Gastroesophageal sphincter (tissue), 3 donors: Measurements from ENCODE around the gene CSMD2.

Experiments
- EP300 ChIP-seq: sonication (generic); formaldehyde crosslinking; IDR thresholded peaks from one replicate; pipeline ENCODE4 v1.6.1; 2017; ENCODE audit warnings: antibody characterized with exemption, mild to moderate bottlenecking
- TF ChIP-seq, protein P1 (sequence below), 4 experiments: fragments of 200-600 bp in 2 of 4; fragments of 450-650 bp in 2 of 4; sonication (generic) in 1 of 4; IDR thresholded peaks; one replicate each; pipeline ENCODE4 v1.5.1; 2017 to 2019; ENCODE audit warnings: antibody characterized with exemption in 4 of 4, mild to moderate bottlenecking in 2 of 4, moderate library complexity in 2 of 4

DNA sequence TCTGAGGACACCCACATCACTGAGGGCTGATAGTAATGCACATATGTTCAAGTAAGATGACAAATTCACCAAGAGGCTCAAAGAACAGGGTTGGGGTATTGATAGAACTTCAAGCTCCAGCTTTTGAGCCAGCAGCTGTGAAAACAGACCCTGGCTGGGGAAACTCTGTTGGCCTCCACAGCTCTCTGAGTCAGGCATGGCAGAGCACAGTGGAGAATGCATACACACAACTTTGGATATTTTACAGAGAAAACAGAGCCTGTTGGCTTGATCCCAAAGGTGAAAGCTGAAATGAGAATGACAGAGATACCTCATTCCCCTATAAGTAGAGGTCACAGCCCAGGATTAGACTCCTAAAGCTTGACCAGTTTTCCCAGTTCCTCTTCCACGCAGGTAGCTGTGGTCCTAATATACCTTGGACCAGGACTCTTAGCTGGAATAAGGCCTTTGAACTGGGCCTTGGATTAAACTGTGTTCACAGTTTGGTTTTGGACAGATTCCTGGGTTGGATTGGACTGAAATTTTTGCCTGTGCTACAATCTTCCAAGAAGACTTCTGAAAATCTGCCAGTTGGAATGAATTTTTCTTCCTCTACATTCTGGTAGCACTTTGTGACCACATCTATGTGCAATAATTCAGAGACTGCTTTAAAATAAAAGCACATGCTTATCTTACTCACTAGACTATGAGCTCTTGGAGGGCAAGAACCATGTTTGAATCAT lies 402.8 kb downstream of the CSMD2 start:
- TF ChIP-seq, protein P1, sequence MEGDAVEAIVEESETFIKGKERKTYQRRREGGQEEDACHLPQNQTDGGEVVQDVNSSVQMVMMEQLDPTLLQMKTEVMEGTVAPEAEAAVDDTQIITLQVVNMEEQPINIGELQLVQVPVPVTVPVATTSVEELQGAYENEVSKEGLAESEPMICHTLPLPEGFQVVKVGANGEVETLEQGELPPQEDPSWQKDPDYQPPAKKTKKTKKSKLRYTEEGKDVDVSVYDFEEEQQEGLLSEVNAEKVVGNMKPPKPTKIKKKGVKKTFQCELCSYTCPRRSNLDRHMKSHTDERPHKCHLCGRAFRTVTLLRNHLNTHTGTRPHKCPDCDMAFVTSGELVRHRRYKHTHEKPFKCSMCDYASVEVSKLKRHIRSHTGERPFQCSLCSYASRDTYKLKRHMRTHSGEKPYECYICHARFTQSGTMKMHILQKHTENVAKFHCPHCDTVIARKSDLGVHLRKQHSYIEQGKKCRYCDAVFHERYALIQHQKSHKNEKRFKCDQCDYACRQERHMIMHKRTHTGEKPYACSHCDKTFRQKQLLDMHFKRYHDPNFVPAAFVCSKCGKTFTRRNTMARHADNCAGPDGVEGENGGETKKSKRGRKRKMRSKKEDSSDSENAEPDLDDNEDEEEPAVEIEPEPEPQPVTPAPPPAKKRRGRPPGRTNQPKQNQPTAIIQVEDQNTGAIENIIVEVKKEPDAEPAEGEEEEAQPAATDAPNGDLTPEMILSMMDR (IDR thresholded peaks at IDR 0.05), result no peak
- no peak for TF ChIP-seq EP300
